NCI-H187 treated with DMSO at 0.1 percent for 48 hours (cell line): ENCODE results near the gene ONECUT1.

ENCODE experiments used
- DNase-seq: peaks from one replicate; lab custom pipeline; 2025; lab: John Stamatoyannopoulos, UW

The ONECUT1 gene

GRCh38 chr15:52796753-52797520 is 6.8 kb upstream of the ONECUT1 start:
- no peak for DNase-seq

DNA sequence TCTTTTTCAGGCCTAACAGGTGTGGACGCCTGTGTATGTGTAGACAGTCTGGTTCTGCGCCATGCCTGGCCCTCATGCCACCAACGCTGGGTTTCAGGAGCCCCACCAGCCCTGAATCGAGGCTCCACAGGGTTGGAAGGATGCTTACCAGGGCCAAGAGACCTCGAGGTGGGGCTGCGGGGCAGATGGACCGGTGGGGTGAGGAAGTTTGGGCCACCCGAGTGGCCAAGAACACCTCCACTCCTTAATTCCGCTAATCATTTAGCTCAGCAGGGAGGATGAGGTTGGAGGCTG is 6.0 kb upstream of the ONECUT1 start:
- no peak for DNase-seq

DNA sequence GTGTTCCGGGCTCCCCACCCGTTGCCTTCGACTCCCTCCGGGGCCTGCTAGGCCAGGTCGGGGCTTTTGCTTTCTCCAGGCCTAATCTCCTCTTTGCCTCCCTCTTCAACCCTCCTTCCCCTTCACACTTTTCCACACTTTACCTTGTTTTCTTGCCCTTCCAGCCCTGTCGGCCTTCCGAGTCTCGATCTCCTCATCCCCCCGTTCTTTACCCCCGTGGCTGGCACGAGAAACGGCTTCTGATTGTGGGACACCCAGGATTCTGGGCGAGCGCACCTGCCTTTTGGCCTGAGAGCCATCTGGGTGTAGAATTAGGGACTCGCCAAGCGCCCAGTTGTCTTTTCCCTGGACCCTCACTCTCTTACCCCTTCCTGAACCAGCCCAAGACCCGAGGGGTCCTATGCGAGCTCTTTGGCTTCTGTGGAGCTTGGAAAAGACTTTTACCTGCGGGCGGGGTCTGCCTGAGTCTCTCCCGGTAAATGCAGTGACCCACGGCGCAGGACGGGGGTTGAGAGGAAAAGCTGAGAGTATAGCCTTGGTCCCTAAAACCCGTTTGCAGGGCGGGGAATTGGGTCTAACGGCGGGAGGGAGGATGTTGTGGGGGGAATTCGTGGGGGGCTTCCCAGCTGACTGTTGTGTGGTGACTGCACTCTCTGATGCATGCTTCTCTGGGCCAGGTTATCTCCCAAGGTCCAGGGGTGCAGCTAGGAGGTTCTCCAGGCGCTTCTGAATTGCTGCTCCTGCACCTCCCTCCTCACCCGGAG is 5.5 kb upstream of the ONECUT1 start:
- DNase-seq = no peak

DNA sequence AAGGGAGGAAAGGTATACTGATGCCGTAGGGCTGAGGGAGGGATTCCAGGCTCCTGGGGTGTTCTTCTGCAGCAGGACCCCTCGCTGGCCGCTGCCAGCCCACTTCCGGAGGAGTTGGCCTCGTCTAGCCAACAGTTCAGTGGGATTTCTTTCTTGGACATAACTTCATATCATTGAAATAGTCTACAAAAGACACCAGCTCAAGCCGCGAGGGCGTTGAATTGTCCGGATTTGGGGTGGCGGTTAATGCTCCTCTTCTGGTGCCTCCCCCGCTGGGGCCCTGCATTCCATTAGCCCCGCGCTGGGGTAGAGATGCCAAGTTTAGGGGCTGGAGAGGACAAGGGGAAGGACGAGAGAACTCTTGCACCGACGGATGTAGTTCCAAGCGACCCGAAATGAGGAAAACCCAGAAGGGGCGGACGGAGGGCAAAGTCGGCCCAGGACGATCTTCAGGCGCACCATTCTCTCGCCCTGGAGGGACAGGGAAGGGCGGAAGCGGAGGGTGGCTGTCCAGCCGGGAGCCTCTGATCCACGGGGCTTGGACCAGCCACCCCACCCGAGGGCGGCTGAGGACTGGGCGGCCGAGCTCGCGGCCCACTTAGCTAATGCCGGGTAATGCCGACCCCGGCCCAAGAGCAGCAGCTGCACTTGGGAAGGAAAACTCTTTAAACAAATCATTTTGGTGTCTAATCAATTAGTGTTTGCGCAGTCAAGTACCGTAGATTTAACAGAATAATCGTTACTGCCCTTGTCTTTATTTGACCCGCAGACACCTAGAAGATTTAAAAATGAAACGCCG is 4.7 kb upstream of the ONECUT1 start:
- no peak for DNase-seq

DNA sequence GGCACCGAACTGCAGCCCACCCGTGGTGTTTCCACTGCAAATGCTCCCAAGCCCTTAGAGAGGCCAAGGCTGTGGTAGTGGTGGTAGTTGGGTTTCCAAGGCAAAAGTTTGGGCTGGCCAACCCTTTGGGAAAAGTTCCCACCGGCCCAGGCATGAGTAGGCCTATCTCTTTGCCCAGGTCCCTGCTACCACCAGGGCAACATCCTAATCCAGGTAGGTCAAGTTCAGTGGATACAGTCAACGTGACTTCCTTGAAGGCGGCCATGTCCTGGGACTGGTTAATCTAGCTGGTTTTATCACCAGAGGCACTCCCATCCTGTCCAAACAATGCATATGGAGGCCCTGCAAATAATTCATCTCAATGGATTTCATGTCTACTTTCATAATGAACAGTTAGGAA is 1.6 kb upstream of the ONECUT1 start:
- DNase-seq = no peak

GRCh38 chr15:52790941-52791751 is 1.0 kb upstream of the ONECUT1 start:
- DNase-seq = no peak

DNA sequence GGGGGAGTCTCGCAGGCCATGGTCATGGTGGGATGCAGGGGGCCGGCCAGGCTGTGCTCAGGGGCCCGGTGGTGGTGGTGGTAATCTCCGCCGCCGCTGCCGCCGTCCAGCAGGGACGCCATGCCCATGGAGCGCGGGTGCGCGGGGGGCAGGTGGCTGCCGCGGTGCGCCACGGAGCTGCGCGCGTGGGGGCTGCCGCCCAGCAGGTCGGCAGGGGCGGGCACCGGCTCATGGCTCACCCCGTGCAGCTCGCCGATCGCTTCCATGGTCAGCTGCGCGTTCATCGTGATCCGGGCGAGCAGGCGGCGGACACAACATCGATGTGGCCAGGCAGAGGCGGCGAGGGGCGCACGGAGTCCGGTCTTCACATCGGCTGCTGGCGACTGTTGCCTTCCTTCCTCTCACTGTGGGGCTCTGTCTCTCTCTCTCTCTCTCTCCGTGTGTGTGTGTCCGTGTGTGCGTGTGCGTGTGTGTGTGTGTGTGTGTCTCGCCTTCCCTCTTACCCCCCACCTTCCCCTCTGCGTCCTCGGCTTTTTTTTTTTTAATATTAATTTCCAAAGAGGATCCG is 451 bp downstream of the ONECUT1 start:
- DNase-seq = no peak

DNA sequence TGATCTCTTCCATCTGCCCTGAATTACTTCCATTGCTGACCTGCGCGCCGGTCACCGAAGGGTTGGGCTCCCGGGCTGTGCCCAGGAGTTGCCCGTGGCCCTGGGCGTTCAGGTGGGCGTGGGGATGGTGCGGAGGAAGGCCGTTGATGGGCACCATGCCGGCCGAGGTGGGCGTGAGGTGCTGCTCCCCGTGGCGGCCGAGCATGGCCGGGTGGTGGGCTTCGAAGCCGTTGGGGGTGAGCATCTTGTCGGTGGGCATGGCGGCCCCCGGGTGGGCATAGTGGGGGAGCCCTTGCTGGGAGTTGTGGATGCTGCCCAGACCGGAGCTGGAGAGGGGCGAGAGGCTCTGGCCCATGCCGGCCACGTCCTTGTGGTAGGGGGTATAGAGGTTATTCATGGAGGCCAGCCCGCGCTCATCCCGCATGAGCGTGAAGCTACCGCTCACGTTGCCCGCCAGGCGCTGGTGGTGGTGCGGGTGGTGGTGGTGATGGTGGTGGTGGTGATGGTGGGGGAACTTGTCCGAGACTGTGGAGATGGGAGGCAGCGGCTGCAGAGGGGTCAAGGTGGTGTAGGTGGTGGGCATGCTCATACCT is 1.0 kb downstream of the ONECUT1 start:
- DNase-seq = no peak

DNA sequence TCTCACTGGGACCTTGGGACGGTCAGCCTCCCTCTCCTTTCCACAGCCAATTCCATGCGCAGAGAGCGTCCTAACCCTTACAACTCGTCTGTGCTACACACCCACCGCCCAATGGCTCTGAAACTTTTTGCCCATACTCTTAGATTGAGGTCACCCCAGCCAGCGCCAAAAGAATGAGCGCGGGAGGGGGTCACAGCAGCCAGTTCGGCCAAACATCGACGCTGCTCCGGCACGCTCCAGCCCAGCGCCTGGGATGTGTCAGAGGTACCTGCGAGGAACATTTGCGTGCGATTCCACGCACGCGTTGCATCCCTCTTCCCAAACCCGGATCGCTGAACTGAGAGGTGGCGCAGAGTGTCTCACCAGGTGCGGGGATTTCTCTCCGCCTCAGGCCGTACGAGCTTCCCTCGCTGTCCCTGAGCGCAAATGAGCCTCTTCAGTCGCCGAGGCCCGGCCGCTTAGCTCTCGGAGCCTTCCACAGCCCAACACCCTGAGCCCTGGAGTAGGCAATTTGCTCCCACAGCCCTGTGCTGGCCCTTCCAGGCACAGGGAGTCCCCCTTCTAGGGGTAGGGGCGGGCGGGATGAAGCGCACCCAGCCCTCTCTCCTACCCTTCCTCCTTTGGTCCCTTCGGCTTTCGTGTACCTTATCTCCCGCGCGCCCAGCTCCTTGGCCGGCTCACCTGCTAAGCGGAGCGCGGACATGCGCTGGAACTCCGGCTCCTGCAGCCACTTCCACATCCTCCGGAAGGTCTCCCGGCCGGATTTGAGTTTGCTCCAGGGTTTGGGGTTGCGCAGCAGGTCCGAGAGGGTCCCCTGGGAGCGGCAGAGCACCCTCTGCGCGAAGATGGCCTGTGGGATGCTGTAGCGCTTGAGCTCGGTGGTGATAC is 1.8 kb downstream of the ONECUT1 start:
- DNase-seq = no peak

DNA sequence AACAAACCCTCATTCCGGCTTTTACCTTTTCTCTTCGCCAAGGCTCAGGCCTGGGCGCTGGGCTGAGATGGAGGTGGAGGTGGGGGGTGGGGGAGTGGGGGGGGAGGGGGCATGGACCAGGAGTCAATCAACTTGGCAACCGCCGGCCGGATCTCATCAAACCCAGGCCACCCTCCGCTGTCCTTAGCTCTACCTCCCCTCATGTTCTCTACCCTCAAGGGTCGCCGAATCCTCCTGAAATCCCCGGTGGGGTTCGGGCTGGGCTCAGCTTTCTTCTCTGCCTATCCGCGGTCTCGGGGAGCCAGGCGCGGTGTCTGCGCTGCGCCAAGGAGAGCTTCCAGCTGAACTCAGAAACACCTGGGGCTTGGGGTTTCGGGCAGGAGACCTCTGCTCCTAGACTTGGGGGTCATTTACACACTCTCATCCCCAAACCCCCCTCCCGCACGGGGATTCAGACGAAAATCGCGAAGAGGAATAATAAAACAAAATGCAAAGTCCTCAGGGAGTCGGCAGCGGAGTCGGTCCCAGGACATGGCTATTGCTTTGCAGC is 2.5 kb downstream of the ONECUT1 start:
- DNase-seq = no peak

DNA sequence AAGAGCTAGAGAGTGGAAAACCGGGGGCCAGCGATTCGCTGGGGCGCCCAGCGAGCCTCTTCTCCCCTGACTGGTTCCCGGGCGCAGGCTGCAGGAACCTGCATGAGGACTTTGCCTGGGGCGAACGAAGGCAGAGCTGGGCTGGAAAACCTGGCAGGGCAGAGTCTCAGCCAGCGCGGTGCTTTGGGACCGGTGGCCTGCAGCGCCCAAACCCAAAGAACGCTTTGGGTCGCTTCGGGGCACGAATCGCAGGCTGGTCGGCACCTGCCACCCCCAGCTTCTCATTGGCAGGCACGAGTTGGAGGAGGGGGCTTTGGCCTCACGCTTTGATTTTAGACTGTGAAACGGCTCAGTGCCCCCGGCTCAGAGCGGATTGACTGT is 3.0 kb downstream of the ONECUT1 start:
- no peak for DNase-seq

DNA sequence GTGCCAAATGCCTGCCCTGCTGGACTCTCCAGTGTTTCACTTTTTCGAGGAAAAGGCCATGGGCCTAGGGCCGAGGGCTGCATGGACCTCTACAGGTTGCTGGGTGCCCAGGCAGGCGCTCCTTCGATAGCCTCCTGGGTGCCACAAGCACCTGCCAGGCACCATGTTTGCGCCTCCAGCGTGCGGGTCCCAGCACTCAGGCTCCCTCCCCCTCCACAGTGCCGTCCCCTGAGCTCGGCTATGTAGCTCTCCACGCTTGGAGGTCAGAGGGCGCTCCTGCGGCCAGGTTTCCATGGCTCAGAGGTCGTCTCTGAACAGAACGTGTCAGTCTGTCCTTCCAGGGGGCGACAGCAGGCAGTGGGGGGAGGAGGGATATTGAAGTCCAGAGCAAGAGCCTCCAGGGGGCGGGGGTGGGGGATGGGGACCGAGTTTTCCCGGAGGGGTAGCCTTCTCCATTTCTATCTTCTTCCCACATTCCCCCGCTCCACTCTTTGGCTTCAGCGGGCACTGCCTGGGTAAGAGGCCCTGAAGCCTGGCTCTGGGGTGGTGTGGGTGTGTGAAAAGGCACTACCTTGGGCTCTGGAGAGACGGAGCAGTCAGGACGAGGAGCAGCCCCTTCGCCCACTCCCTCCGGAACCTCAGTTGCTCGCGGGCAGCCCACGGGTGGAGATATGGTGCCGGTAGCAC is 3.6 kb downstream of the ONECUT1 start:
- no peak for DNase-seq

DNA sequence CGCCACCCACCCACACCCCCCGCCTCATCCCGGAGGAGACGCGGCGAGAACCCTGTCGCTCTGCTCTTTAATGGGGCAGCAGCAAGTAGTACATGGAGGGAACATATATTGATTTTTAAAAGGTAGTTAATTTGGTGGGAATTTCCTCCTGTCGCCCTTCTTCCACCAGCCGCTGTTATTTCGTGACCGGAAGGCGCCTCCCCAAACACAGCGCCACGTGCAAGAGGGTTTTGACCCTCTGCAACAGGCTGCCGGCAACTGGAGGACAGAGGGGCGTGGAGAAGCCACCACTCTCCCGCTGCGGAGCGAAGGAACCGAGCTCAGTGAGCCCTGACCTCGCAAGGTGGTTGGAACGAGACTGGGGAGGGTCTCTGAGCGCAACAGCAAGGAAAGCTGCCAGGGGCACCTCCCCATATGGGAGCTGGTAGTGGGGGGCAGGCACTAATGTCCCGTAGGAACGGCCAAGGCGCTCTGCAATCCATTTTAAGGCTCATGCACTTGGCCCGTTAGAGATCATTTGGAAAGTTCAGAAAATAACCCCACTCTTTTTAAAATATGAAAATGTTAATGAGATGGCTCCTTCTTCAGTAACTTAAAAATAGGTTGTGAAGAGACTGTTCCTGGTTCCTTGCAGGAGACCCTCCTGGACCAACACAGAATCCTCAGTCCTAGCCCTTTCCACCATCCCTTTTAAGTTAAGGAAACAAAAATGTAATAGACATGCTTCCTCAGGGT is 4.3 kb downstream of the ONECUT1 start:
- no peak for DNase-seq

- DNase-seq = no peak
Measured at GRCh38 chr15:52784799-52785671, 5.1 kb downstream of the ONECUT1 start.

DNA sequence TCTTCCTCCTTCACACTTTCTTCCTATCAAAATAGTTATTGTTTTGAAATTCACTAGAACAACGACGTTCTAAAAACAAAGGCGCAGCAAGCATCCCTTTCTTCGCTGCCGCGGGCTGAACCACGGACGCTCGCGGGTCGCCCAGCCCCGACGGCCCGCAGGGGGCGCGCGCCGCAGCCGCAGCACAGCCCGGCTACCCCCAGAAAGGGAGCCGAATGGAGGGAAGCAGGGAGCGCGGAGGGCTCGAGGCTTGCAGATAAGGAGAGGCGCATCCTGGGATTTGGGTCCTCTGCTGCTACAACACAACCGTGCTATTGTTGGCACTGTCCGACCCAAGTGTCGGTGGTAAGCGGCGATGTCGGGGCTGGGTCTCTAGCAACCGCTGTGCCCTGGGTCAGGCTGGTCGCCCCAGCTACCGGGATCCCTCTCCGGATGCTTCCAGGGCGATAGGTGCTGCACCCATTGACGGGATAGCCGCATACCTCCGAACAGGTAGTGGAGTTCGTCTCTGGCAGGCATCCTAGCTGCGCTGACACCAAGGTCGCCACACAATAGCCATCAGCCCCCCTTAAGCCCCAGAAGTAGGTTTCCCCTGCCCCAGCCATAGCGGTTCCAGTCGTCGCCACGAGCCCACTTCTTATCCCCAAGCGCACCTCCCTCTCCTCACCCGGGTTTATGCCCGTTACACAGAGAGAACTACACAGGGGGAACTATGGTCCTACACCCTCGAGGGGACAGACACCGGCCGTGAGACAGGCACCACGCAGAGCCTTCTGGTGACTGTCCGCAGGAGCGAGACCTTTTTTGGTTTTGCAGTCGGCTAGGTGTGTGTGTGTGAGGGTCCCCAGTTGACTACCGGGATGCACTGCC is 6.0 kb downstream of the ONECUT1 start:
- no peak for DNase-seq

- DNase-seq = no peak
Measured at GRCh38 chr15:52783191-52783829, 6.8 kb downstream of the ONECUT1 start.
